Naive thymus-derived CD4-positive, alpha-beta T cell (primary cell): ENCODE data around the gene KIR3DL2. TPM values are rescaled to one million over a fixed set of nuclear protein-coding genes. Genes with fewer than 3 reads are reported as not detected.
A peak's percentile ranks its signal among the peaks of the same experiment; 100 is the strongest.
"Not testable (repeated sequence)": the region's sequence is repeated elsewhere in the genome, so short reads cannot be mapped to it uniquely, and the experiment has no call there.

Source experiments
- ATAC-seq: fragments of 150-1000 bp; cut with Tn5 transposase; 2 replicates; pipeline ENCODE4 v1.10.0; 2021; ENCODE audit warnings: mild to moderate bottlenecking, moderate library complexity
- CTCF ChIA-PET: fragments of 350-600 bp; sonication (Branson Sonifier 250); formaldehyde crosslinking; loops from one replicate; lab custom pipeline; 2021; ENCODE audit warnings: antibody characterized with exemption; lab: Charles Lee
- POLR2A ChIA-PET: fragments of 350-600 bp; sonication (Branson Sonifier 250); formaldehyde crosslinking; loops from one replicate; lab custom pipeline; 2021; ENCODE audit warnings: antibody characterized with exemption, inconsistent platforms; lab: Charles Lee
- DNase-seq, 9 donors: peaks; one replicate each; pipeline versions ENCODE4 v3.0.0 to v3.0.0-alpha.2; 2020 to 2022; ENCODE audit warnings: mixed read lengths in 1 of 9
- H3K27ac ChIP-seq: one replicate; pipeline ENCODE4 v1.7.0; 2013; ENCODE audit warnings: mild to moderate bottlenecking, low read depth, low read length, moderate library complexity
- H3K27me3 ChIP-seq, 2 donors: one replicate each; pipeline ENCODE4 v1.7.0; 2013; ENCODE audit warnings: low read length in 2 of 2, mild to moderate bottlenecking in 2 of 2, moderate library complexity in 2 of 2; ENCODE audit not compliant: control insufficient read depth in 2 of 2, insufficient read depth in 2 of 2
- H3K36me3 ChIP-seq, 3 experiments: 1 replicate in 2 of 3; 2 replicates in 1 of 3; pipeline ENCODE4 v1.7.0; 2013; ENCODE audit warnings: low read length in 3 of 3, mild to moderate bottlenecking in 3 of 3, moderate library complexity in 1 of 3; ENCODE audit not compliant: insufficient read depth in 3 of 3, control insufficient read depth in 2 of 3
- H3K4me1 ChIP-seq, 2 donors: one replicate each; pipeline ENCODE4 v1.7.0; 2013; ENCODE audit warnings: low read length in 2 of 2, mild to moderate bottlenecking in 2 of 2, moderate library complexity in 1 of 2; ENCODE audit not compliant: control insufficient read depth in 2 of 2, insufficient read depth in 2 of 2
- H3K4me3 ChIP-seq: 2 replicates; pipeline ENCODE4 v1.7.0; 2013; ENCODE audit warnings: mild to moderate bottlenecking, low read length
- H3K9me3 ChIP-seq, 3 experiments: 1 replicate in 2 of 3; 2 replicates in 1 of 3; pipeline ENCODE4 v1.7.0; 2013; ENCODE audit warnings: low read length in 3 of 3; ENCODE audit not compliant: control insufficient read depth in 2 of 3
- H3K27ac Mint-ChIP-seq, 9 donors: one replicate each; pipeline ENCODE4 v1.8.0; 2020 to 2022; ENCODE audit warnings: mixed read lengths in 9 of 9, mild to moderate bottlenecking in 8 of 9, moderate library complexity in 5 of 9, inconsistent platforms in 2 of 9
- H3K27me3 Mint-ChIP-seq, 5 donors: one replicate each; pipeline ENCODE4 v1.8.0; 2021 to 2022; ENCODE audit warnings: mixed read lengths in 5 of 5, mild to moderate bottlenecking in 1 of 5
- H3K36me3 Mint-ChIP-seq, 5 donors: one replicate each; pipeline ENCODE4 v1.8.0; 2020 to 2022; ENCODE audit warnings: mixed read lengths in 5 of 5, mild to moderate bottlenecking in 3 of 5, inconsistent platforms in 1 of 5
- H3K4me1 Mint-ChIP-seq, 7 donors: one replicate each; pipeline ENCODE4 v1.8.0; 2020 to 2022; ENCODE audit warnings: mixed read lengths in 7 of 7, mild to moderate bottlenecking in 3 of 7, inconsistent platforms in 1 of 7
- H3K4me3 Mint-ChIP-seq, 10 donors: one replicate each; pipeline ENCODE4 v1.8.0; 2020 to 2022; ENCODE audit warnings: mild to moderate bottlenecking in 10 of 10, mixed read lengths in 10 of 10, moderate library complexity in 6 of 10, inconsistent platforms in 2 of 10
- H3K9me3 Mint-ChIP-seq, 11 donors: one replicate each; pipeline ENCODE4 v1.8.0; 2020 to 2022; ENCODE audit warnings: mixed read lengths in 11 of 11, mild to moderate bottlenecking in 4 of 11, inconsistent platforms in 1 of 11, moderate library complexity in 1 of 11
- intact Hi-C, 2 donors: fragments of 100-400 bp; cut with micrococcal nuclease; formaldehyde crosslinking; loops; one replicate each; pipeline ENCODE4 v1.15.1; 2023
- polyA plus RNA-seq, 2 donors: library from polyadenylated mRNA; unstranded; fragments of 300-500 nt; fragmentation: Illumina TruSeq; gene quantifications; one replicate each; pipeline ENCODE4 v1.2.3, GENCODE V29; 2021
- total RNA-seq, 6 experiments: library from RNA in 5 of 6; stranded (reverse) in 5 of 6; gene quantifications; 1 replicate in 5 of 6; 2 replicates in 1 of 6; pipeline ENCODE4 v1.2.3 and lab custom pipeline; 2021 to 2026

Gene KIR3DL2
- total and polyA plus RNA-seq, 7 experiments from 2014 or later, result 0.40 to 6.1 (median 1.3) TPM; not detected in 2

- H3K4me1 ChIP-seq, H3K27me3 ChIP-seq, H3K27ac ChIP-seq, H3K4me3 Mint-ChIP-seq, ATAC-seq, H3K4me1 Mint-ChIP-seq, H3K4me3 ChIP-seq, H3K9me3 ChIP-seq, H3K36me3 Mint-ChIP-seq, POLR2A ChIA-PET, intact Hi-C loops, H3K27ac Mint-ChIP-seq, DNase-seq, H3K36me3 ChIP-seq, CTCF ChIA-PET: not testable (repeated sequence)
- H3K9me3 Mint-ChIP-seq, result peaks cover 0 to 25% (median 8%) of the 10 kb centered on the region in 11 donors
- peaks cover 3 to 35% (median 12%) of the 10 kb centered on the region in 5 donors for H3K27me3 Mint-ChIP-seq
Measured at GRCh38 chr19:54858476-54858875, 8.2 kb downstream of the KIR3DL2 start.

GRCh38 chr19:54859421-54859820, 9.2 kb downstream of the KIR3DL2 start:
- H3K4me3 Mint-ChIP-seq, H3K4me3 ChIP-seq, H3K4me1 Mint-ChIP-seq, H3K36me3 ChIP-seq, H3K4me1 ChIP-seq, CTCF ChIA-PET, H3K36me3 Mint-ChIP-seq, DNase-seq, POLR2A ChIA-PET, H3K9me3 ChIP-seq, H3K27ac ChIP-seq, H3K27me3 ChIP-seq, H3K27ac Mint-ChIP-seq, intact Hi-C loops: not testable (repeated sequence)
- ATAC-seq, result peak; percentile 65
- peaks cover 0 to 25% (median 6%) of the 10 kb centered on the region in 11 donors for H3K9me3 Mint-ChIP-seq
- peaks cover 3 to 31% (median 12%) of the 10 kb centered on the region in 5 donors for H3K27me3 Mint-ChIP-seq

GRCh38 chr19:54863459-54863858, 13.2 kb downstream of the KIR3DL2 start:
- H3K9me3 Mint-ChIP-seq, result peaks cover 0 to 31% (median 6%) of the 10 kb centered on the region in 11 donors
- CTCF ChIA-PET, H3K36me3 ChIP-seq, POLR2A ChIA-PET, H3K4me3 Mint-ChIP-seq, ATAC-seq, DNase-seq, H3K4me3 ChIP-seq, H3K27ac ChIP-seq, intact Hi-C loops, H3K36me3 Mint-ChIP-seq, H3K27me3 ChIP-seq, H3K4me1 Mint-ChIP-seq, H3K4me1 ChIP-seq, H3K9me3 ChIP-seq, H3K27ac Mint-ChIP-seq: not testable (repeated sequence)
- peaks cover 3 to 43% (median 29%) of the 10 kb centered on the region in 5 donors for H3K27me3 Mint-ChIP-seq

GRCh38 chr19:54871696-54872095, 21.5 kb downstream of the KIR3DL2 start:
- CTCF ChIA-PET, result no interaction called here
- intact Hi-C loops, result no loop called here
- Histone ChIP-seq H3K27me3 (no peaks in the 10 kb centered on the region), H3K27ac (no peak overlapping the region), H3K4me1 (no peaks in the 10 kb centered on the region), H3K9me3 (no peaks in the 10 kb centered on the region), H3K36me3 (no peaks in the 10 kb centered on the region), H3K4me3 (no peak overlapping the region)
- H3K4me3 Mint-ChIP-seq, result no peak overlapping the region
- ATAC-seq (peak; percentile 59), DNase-seq (no peak)
- peaks cover 14 to 30% (median 23%) of the 10 kb centered on the region in 5 donors for H3K27me3 Mint-ChIP-seq
- H3K36me3 Mint-ChIP-seq, result peaks cover 0 to 5% (median 0%) of the 10 kb centered on the region in 5 donors
- no peak overlapping the region for H3K27ac Mint-ChIP-seq
- peaks cover 0 to 6% (median 0%) of the 10 kb centered on the region in 7 donors for H3K4me1 Mint-ChIP-seq
- POLR2A ChIA-PET, result no interaction called here
- H3K9me3 Mint-ChIP-seq, result peaks cover 0 to 37% (median 10%) of the 10 kb centered on the region in 11 donors

GRCh38 chr19:54873990-54874389, 23.7 kb downstream of the KIR3DL2 start, which contains the start of gene FCAR:
Gene FCAR (plus strand): TSS chr19:54874235. CDS start chr19:54874290, 55 bp downstream.
- intact Hi-C loops, result no loop called here
- H3K36me3 Mint-ChIP-seq, result no peaks in the 10 kb centered on the region
- no peak within 1 kb of the TSS for H3K4me3 Mint-ChIP-seq
- no peak within 1 kb of the TSS for H3K27ac Mint-ChIP-seq
- CTCF ChIA-PET, result no interaction called here
- no peaks in the 10 kb centered on the region for H3K27me3 ChIP-seq
- peaks cover 0 to 28% (median 5%) of the 10 kb centered on the region in 11 donors for H3K9me3 Mint-ChIP-seq
- no peak within 1 kb of the TSS for H3K4me3 ChIP-seq
- H3K9me3 ChIP-seq, result no peaks in the 10 kb centered on the region
- ATAC-seq (peak; percentile 55), DNase-seq (no peak)
- H3K27me3 Mint-ChIP-seq, result peaks cover 13 to 21% (median 18%) of the 10 kb centered on the region in 5 donors
- POLR2A ChIA-PET, result no interaction called here
- peaks cover 0 to 8% (median 0%) of the 10 kb centered on the region in 7 donors for H3K4me1 Mint-ChIP-seq
- no peaks in the 10 kb centered on the region for H3K4me1 ChIP-seq
- no peak within 1 kb of the TSS for H3K27ac ChIP-seq
- H3K36me3 ChIP-seq, result no peaks in the 10 kb centered on the region

- DNase-seq (no peak), ATAC-seq (peak; percentile 64)
- peaks cover 0 to 29% (median 4%) of the 10 kb centered on the region in 11 donors for H3K9me3 Mint-ChIP-seq
- H3K9me3 ChIP-seq, result no peaks in the 10 kb centered on the region
- H3K36me3 Mint-ChIP-seq, result no peaks in the 10 kb centered on the region
- H3K4me1 ChIP-seq, result no peaks in the 10 kb centered on the region
- H3K27me3 Mint-ChIP-seq, result peaks cover 13 to 30% (median 25%) of the 10 kb centered on the region in 5 donors
- H3K4me3 ChIP-seq, result no peak overlapping the region
- no peak overlapping the region for H3K4me3 Mint-ChIP-seq
- POLR2A ChIA-PET, result no interaction called here
- H3K27ac Mint-ChIP-seq, result no peak overlapping the region
- intact Hi-C loops, result no loop called here
- CTCF ChIA-PET, result interaction anchor here (1.1 kb wide), 1 partner anchor 15 kb away, joined by 8 read pairs; no protein-coding TSS in a partner anchor
- H3K36me3 ChIP-seq, result no peaks in the 10 kb centered on the region
- peaks cover 0 to 8% (median 0%) of the 10 kb centered on the region in 7 donors for H3K4me1 Mint-ChIP-seq
- no peak overlapping the region for H3K27ac ChIP-seq
- no peaks in the 10 kb centered on the region for H3K27me3 ChIP-seq
Measured at GRCh38 chr19:54875506-54875905, 25.3 kb downstream of the KIR3DL2 start.

GRCh38 chr19:54877471-54877870, 27.2 kb downstream of the KIR3DL2 start:
- no peak overlapping the region for H3K27ac Mint-ChIP-seq
- Histone ChIP-seq H3K36me3 (no peaks in the 10 kb centered on the region), H3K27ac (no peak overlapping the region), H3K9me3 (no peaks in the 10 kb centered on the region), H3K27me3 (no peaks in the 10 kb centered on the region), H3K4me3 (no peak overlapping the region), H3K4me1 (no peaks in the 10 kb centered on the region)
- ATAC-seq, result no peak
- H3K4me3 Mint-ChIP-seq, result no peak overlapping the region
- H3K9me3 Mint-ChIP-seq, result peaks cover 0 to 19% (median 2%) of the 10 kb centered on the region in 11 donors
- peaks cover 0 to 34% (median 32%) of the 10 kb centered on the region in 5 donors for H3K27me3 Mint-ChIP-seq
- POLR2A ChIA-PET, result no interaction called here
- peaks cover 0 to 10% (median 0%) of the 10 kb centered on the region in 7 donors for H3K4me1 Mint-ChIP-seq
- intact Hi-C loops, result no loop called here
- DNase-seq, result no peak
- CTCF ChIA-PET, result interaction anchor here (0.6 kb wide), 1 partner anchor 31 kb away, joined by 3 read pairs; no protein-coding TSS in a partner anchor
- H3K36me3 Mint-ChIP-seq, result no peaks in the 10 kb centered on the region
